GM12878 (cell line): ENCODE data around the gene PHF3. TPM values are rescaled to one million over a fixed set of nuclear protein-coding genes. Genes with fewer than 3 reads are reported as not detected.
"Not testable (repeated sequence)": the region's sequence is repeated elsewhere in the genome, so short reads cannot be mapped to it uniquely, and the experiment has no call there.

ENCODE experiments used
- ATAC-seq: fragments of 200-7000 bp; cut with Tn5 transposase; 3 replicates; pipeline ENCODE4 v1.9.1; 2020; ENCODE audit warnings: mild to moderate bottlenecking, moderate library complexity
- BruUV-seq: library from RNA; stranded (reverse); fragments of 400-500 nt; replicated peaks from 2 replicates; lab custom pipeline; 2021; lab: Mats Ljungman, UMichigan
- CTCF ChIA-PET: fragments of 300-600 bp; sonication (Branson Sonifier 250); formaldehyde crosslinking; extraction: SDS; loops from one replicate; lab custom pipeline; 2021; ENCODE audit warnings: inconsistent platforms; lab: Yijun Ruan, JAX
- POLR2A ChIA-PET: fragments of 350-600 bp; formaldehyde crosslinking; extraction: SDS; loops from one replicate; lab custom pipeline; 2021; ENCODE audit warnings: inconsistent platforms; lab: Charles Lee
- RAD21 ChIA-PET: fragments of 300-600 bp; sonication (Branson Sonifier 250); formaldehyde crosslinking; loops from one replicate; lab custom pipeline; 2023; ENCODE audit warnings: antibody characterized with exemption; ENCODE audit not compliant: unreplicated experiment; lab: Charles Lee
- SMC1A ChIA-PET: fragments of 300-600 bp; sonication (Branson Sonifier 250); formaldehyde crosslinking; loops from one replicate; lab custom pipeline; 2023; ENCODE audit not compliant: unreplicated experiment, uncharacterized antibody; lab: Charles Lee
- DNase-seq: peaks from one replicate; pipeline ENCODE4 v3.0.0-alpha.2; 2011; ENCODE audit warnings: low read depth, low spot score
- FAIRE-seq: peaks from 3 replicates; lab custom pipeline; 2011; peaks lifted over from hg19 to GRCh38; lab: Jason Lieb, UNC
- H2AFZ ChIP-seq: 2 replicates; pipeline ENCODE4 v1.6.0; 2011; ENCODE audit warnings: low read depth, low read length, control low read depth; ENCODE audit not compliant: control insufficient read depth
- H3K27ac ChIP-seq: 2 replicates; pipeline ENCODE4 v1.5.1; 2011; ENCODE audit warnings: control low read depth; ENCODE audit not compliant: control insufficient read depth, insufficient read depth
- H3K27me3 ChIP-seq, 2 experiments: replicated peaks in 1 of 2; 2 replicates each; pipeline versions ENCODE4 v1.6.0 to v1.6.1; 2011; ENCODE audit warnings: low read length in 1 of 2; ENCODE audit not compliant: control insufficient read depth in 2 of 2, insufficient read depth in 2 of 2
- H3K36me3 ChIP-seq, 2 experiments: 2 replicates each; pipeline ENCODE4 v1.5.1; 2011; ENCODE audit warnings: low read length in 1 of 2; ENCODE audit not compliant: control insufficient read depth in 2 of 2, insufficient read depth in 2 of 2
- H3K4me1 ChIP-seq: 2 replicates; pipeline ENCODE4 v1.6.1; 2011; ENCODE audit warnings: mild to moderate bottlenecking, low read length, moderate library complexity, mixed read lengths; ENCODE audit not compliant: control insufficient read depth, insufficient read depth
- H3K4me2 ChIP-seq: 2 replicates; pipeline ENCODE4 v1.6.0; 2011; ENCODE audit warnings: control low read depth; ENCODE audit not compliant: control insufficient read depth, insufficient read depth
- H3K4me3 ChIP-seq: fragments of 200-600 bp; sonication (generic); 2 replicates; pipeline ENCODE4 v1.5.1; 2016
- H3K79me2 ChIP-seq: 2 replicates; pipeline ENCODE4 v1.6.0; 2011; ENCODE audit warnings: low read length; ENCODE audit not compliant: control insufficient read depth, insufficient read depth
- H3K9ac ChIP-seq: 2 replicates; pipeline ENCODE4 v1.8.0; 2011; ENCODE audit warnings: low read length, control low read depth, mixed read lengths; ENCODE audit not compliant: control insufficient read depth, insufficient read depth
- H3K9me3 ChIP-seq: replicated peaks from 3 replicates; pipeline ENCODE4 v1.5.1; 2011; ENCODE audit warnings: mild to moderate bottlenecking, low read length; ENCODE audit not compliant: control insufficient read depth, insufficient read depth
- H4K20me1 ChIP-seq: 2 replicates; pipeline ENCODE4 v1.6.0; 2011; ENCODE audit not compliant: control insufficient read depth, insufficient read depth
- ZBTB11 ChIP-seq: fragments of 450-650 bp; formaldehyde crosslinking; IDR thresholded peaks from 2 replicates; pipeline ENCODE4 v1.5.0; 2022; ENCODE audit warnings: mild to moderate bottlenecking, missing genetic modification characterization
- WGBS: methylation state at CpG from one replicate; pipeline ENCODE4 v1.1.6; 2016; ENCODE audit warnings: low lambda C conversion rate; ENCODE audit not compliant: insufficient replicate concordance, insufficient coverage; ENCODE audit errors: missing lambda C conversion rate; 5-methylcytosine and 5-hydroxymethylcytosine counted together
- in situ Hi-C: fragments of 300-500 bp; cut with MboI; formaldehyde crosslinking; loops from 9 replicates; pipeline ENCODE4 v1.14.3; 2018; ENCODE audit warnings: mixed read lengths
- intact Hi-C: fragments of 100-400 bp; cut with micrococcal nuclease; formaldehyde crosslinking; loops from one replicate; pipeline ENCODE4 v1.14.2; 2022; ENCODE audit not compliant: unreplicated experiment
- polyA plus RNA-seq, 11 experiments: library from polyadenylated mRNA; depleted of rRNA in 4 of 11; unstranded in 6 of 11; stranded (reverse) in 5 of 11; fragments of >200 nt; fragmentation: Nextera tagmentation in 4 of 11; fragmentation: Illumina TruSeq in 1 of 11; extraction: Ambion mirVana in 4 of 11; extraction: Trizol in 1 of 11; gene quantifications; 1 replicate in 1 of 11; 2 replicates in 10 of 11; pipeline versions ENCODE4 v1.2.1 to v1.2.3, GENCODE V29; 2011 to 2016; ENCODE audit warnings: inconsistent platforms in 2 of 11, missing spikeins in 2 of 11, low read depth in 1 of 11
- total RNA-seq, 4 experiments: library from RNA; depleted of rRNA in 3 of 4; stranded (reverse); fragments of >200 nt in 3 of 4; fragmentation: Illumina TruSeq in 1 of 4; extraction: Trizol in 1 of 4; gene quantifications; 2 replicates each; pipeline versions ENCODE4 v1.2.1 to v1.2.3, GENCODE V29; 2013 to 2021

The PHF3 gene
- total and polyA plus RNA-seq, 10 of the 15 experiments (the other 5 are each of a cell fraction or from before 2014, with no cell fraction given), result 8.3 to 61.5 (median 26.6) TPM

DNA sequence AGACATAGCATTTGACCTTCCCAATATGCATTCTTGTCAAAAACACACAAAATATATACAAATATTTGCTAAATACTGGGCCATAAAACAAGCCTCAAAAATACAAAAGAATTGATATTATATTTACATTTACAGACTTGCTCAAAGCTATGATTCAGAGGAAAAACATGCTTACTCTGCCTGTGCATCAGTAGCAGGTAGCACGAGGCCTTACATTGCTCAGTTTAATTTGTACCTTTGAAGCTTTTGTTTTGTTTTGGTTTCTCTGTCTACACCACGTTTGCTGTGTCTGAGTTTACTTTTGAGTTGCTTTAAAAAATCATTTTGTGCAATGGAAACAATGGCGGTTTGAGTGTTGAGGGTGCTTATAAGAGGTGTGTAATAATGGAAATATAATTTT lies 99.3 kb downstream of the PHF3 start:
- H3K27ac ChIP-seq, result no peak overlapping the region
- H3K9ac ChIP-seq, result no peak overlapping the region
- intact Hi-C loops, result no loop called here
- no peak for FAIRE-seq
- H3K27me3 ChIP-seq, result no peaks in the 10 kb centered on the region
- no peaks in the 10 kb centered on the region for H3K79me2 ChIP-seq
- no peaks in the 10 kb centered on the region for H3K36me3 ChIP-seq
- no peak overlapping the region for H3K4me2 ChIP-seq
- DNase-seq, result no peak
- WGBS, result 63% methylated on average over 3 of the region's 3 CpGs
- no peak overlapping the region for H3K4me3 ChIP-seq
- BruUV-seq, result no TSS peak
- CTCF ChIA-PET, result no interaction called here
- no peak for ATAC-seq
- no peak for TF ChIP-seq ZBTB11
- TF ChIP-seq, all 136 proteins: peak for 0
- in situ Hi-C loops, result no loop called here
- RAD21 ChIA-PET, result no interaction called here
- no peaks in the 10 kb centered on the region for H4K20me1 ChIP-seq
- no peaks in the 10 kb centered on the region for H3K4me1 ChIP-seq
- SMC1A ChIA-PET, result no interaction called here
- POLR2A ChIA-PET, result no interaction called here
- H3K9me3 ChIP-seq, result no peaks in the 10 kb centered on the region
- H2AFZ ChIP-seq, result no peak overlapping the region

GRCh38 chr6:63738190-63738589 lies 102.6 kb downstream of the PHF3 start:
- H3K4me2 ChIP-seq, POLR2A ChIA-PET, H3K36me3 ChIP-seq, H3K79me2 ChIP-seq, RAD21 ChIA-PET, H3K9me3 ChIP-seq, H3K27ac ChIP-seq, in situ Hi-C loops, H3K4me3 ChIP-seq, ATAC-seq, H3K27me3 ChIP-seq, H3K9ac ChIP-seq, CTCF ChIA-PET, SMC1A ChIA-PET, H3K4me1 ChIP-seq, DNase-seq, FAIRE-seq, H4K20me1 ChIP-seq, BruUV-seq, H2AFZ ChIP-seq, intact Hi-C loops: not testable (repeated sequence)
- 100% methylated on average over 1 of the region's 2 CpGs for WGBS
